ENCODE measurements around the gene GFOD1.
A peak's percentile ranks its signal among the peaks of the same experiment; 100 is the strongest.

GFOD1 gene

DNA sequence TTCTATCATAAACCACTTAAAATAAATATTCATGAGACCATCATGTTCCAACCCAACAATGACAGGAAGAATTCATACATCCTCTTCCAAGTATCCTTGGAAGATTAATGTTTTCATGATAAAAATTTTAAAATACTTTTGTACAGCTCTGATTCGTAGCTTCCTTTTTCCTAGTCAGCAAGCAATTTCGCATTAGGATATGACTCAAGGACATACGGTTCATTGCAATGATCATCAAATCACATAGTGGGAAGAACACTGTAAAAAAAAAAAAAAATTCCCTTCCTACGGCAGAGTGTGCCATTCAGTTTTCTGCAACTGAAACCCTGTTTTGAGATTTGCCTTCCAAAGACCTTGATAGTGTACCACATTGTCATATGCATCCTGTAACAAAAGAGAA, 35.3 kb upstream of the GFOD1 start:
- TF ChIP-seq, protein P1, sequence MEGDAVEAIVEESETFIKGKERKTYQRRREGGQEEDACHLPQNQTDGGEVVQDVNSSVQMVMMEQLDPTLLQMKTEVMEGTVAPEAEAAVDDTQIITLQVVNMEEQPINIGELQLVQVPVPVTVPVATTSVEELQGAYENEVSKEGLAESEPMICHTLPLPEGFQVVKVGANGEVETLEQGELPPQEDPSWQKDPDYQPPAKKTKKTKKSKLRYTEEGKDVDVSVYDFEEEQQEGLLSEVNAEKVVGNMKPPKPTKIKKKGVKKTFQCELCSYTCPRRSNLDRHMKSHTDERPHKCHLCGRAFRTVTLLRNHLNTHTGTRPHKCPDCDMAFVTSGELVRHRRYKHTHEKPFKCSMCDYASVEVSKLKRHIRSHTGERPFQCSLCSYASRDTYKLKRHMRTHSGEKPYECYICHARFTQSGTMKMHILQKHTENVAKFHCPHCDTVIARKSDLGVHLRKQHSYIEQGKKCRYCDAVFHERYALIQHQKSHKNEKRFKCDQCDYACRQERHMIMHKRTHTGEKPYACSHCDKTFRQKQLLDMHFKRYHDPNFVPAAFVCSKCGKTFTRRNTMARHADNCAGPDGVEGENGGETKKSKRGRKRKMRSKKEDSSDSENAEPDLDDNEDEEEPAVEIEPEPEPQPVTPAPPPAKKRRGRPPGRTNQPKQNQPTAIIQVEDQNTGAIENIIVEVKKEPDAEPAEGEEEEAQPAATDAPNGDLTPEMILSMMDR (conservative IDR thresholded peaks at IDR 0.05; ENCODE audit: low read length): no peak
- H3K4me3 ChIP-seq (ENCODE audit: low read length): no peak overlapping the region
- peak; percentile 69 for DNase-seq (ENCODE audit: low read depth)

DNA sequence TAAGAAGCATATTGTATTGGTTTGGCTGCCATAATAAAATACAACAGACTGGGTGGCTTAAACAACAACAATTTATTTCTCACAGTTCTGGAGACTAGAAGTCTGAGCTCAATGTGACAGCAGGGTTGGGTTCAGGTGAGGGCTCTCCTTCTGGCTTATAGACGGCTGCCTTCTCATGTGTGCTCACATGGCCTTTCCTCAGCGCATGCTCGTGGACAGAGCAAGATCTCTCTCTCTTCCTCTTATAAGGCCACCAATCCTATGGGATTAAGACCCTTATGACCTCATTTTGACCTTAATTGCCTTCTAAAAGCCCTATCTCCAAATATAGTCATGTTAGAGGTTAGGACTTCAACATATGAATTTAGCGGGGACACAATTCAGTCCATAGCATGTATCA, 32.4 kb upstream of the GFOD1 start:
- TF ChIP-seq, protein P1 (conservative IDR thresholded peaks at IDR 0.05; ENCODE audit: low read length): no peak
- DNase-seq (ENCODE audit: low read depth): no peak

DNA sequence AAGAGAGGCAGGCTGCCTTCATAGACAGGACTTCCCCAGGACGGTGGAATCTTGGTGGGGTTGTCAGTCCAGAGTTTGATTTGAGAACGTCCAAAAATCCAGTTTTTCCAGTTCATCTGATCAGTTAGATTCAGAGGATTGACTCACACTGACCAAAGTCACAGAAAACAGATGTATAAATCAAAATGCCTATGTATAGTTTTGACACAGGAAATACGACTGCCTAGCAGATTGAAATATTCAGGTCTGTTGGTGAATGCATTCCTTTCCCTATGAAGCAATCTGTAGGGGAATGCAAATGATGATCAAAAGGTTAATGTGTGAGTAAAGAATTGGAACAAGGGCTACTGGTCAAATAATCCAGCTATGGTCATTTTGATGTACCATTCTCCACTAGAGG, 29.7 kb upstream of the GFOD1 start:
- DNase-seq (ENCODE audit: low read depth): peak; percentile 20
- TF ChIP-seq, protein P1 (conservative IDR thresholded peaks at IDR 0.05; ENCODE audit: low read length): no peak
- no peak overlapping the region for H3K4me3 ChIP-seq (ENCODE audit: low read length)

More for the DNA sequence above, 32.4 kb upstream of the GFOD1 start:
- H3K4me3 ChIP-seq (ENCODE audit: low read length): no peak overlapping the region

DNA sequence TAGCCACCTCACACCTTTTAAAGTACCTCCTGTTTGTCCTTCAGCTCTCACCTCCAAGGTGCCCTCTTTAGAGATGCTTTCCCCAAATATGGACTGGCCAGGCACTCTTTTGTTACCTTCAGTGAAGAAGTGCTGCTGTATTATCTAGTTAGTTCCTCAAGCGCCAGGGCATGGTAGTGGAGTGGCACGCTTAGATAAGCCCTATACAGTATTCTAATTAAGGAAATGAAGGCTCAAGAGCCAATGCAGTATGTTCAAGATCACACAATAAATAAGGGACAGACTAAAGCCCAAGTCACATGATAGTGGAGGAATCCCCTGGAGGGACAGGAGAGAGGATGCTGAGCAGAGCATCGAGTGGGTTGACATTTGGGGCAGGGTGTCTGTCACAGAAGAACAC, 28.5 kb upstream of the GFOD1 start:
- no peak overlapping the region for H3K4me3 ChIP-seq (ENCODE audit: low read length)
- TF ChIP-seq, protein P1 (conservative IDR thresholded peaks at IDR 0.05; ENCODE audit: low read length): no peak
- DNase-seq (ENCODE audit: low read depth): no peak

DNA sequence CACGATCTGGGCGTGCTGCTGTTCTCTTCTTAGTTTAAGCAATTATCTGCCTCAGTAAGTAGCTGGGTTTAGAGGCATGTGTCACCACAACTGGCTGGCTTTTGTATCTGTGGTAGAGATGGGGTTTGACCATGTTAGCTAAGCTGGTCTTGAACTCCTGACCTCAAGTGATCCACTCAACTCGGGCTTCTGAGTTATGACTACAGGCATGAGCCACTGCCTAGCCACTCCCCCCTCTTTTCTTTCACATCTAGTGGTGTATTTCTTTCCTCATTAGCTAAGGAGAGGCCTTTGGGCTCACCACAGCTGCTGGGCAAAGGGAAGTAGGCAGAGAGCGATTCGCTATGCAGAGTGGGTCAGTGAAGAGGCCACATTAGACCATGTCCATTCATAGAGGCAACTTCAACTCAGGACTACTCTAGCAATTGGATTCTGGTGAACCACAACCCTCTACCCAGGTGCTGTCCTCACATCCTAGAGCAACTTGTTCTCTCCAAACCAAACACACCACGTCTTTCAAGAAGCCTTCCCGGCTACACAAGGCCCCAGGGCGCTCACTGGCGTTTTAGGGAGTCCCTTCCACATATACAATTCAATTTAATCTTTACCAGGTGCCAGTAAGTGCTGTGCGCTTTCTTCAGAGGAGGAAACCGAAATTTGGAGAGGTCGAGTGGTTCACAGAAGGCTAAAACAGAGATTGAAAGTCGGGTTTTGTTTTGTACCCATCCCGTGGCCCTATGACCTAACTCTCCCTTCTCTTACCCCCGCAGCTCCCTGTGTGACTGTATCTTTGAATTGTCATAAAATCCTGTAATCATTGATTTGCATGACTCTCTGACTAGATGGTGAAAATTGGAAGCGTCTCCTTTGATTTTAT, 26.5 kb upstream of the GFOD1 start:
- TF ChIP-seq, protein P1 (conservative IDR thresholded peaks at IDR 0.05; ENCODE audit: low read length): no peak
- peak; percentile 17 for DNase-seq (ENCODE audit: low read depth)
- no peak overlapping the region for H3K4me3 ChIP-seq (ENCODE audit: low read length)

DNA sequence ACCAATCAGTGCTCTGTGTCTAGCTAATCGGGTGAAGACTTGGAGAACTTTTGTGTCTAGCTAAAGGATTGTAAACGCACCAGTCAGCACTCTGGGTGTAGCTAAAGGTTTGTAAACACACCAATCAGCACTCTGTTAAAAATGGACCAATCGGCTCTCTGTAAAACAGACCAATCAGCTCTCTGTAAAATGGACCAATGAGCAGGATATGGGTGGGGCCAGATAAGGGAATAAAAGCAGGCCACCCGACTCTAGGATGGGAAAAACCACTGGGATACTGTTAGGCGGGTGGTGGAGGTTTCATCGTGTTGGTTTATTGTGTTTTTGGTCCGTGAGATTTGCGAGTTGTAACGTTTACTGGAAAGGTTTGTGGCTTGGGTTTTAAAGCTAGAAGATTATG, 25.5 kb upstream of the GFOD1 start:
- H3K4me3 ChIP-seq (ENCODE audit: low read length): no peak overlapping the region
- DNase-seq (ENCODE audit: low read depth): no peak
- TF ChIP-seq, protein P1 (conservative IDR thresholded peaks at IDR 0.05; ENCODE audit: low read length): no peak
